ENCODE data around the gene SESTD1. TPM values are rescaled to one million over a fixed set of nuclear protein-coding genes. Genes with fewer than 3 reads are reported as not detected.

The SESTD1 gene
- total and polyA plus RNA-seq, 2 of the 13 experiments (the other 11 are each of a cell fraction or from before 2014, with no cell fraction given): 74.4 to 101 TPM

- TF ChIP-seq ZBTB25 (CRISPR knock-in tag; IDR thresholded peaks at IDR 0.05): no peak
- TF ChIP-seq GTF3A (CRISPR knock-in tag; conservative IDR thresholded peaks at IDR 0.05): no peak
- TF ChIP-seq HMG20B (CRISPR knock-in tag; conservative IDR thresholded peaks at IDR 0.05): no peak
- no peak for TF ChIP-seq ZNF281 (CRISPR knock-in tag; IDR thresholded peaks at IDR 0.05; ENCODE audit: borderline replicate concordance)
- no peak for TF ChIP-seq ZNF563 (CRISPR knock-in tag; IDR thresholded peaks at IDR 0.05)
- no peak for TF ChIP-seq SP2 (CRISPR knock-in tag; IDR thresholded peaks at IDR 0.05)
- TF ChIP-seq, protein P1, sequence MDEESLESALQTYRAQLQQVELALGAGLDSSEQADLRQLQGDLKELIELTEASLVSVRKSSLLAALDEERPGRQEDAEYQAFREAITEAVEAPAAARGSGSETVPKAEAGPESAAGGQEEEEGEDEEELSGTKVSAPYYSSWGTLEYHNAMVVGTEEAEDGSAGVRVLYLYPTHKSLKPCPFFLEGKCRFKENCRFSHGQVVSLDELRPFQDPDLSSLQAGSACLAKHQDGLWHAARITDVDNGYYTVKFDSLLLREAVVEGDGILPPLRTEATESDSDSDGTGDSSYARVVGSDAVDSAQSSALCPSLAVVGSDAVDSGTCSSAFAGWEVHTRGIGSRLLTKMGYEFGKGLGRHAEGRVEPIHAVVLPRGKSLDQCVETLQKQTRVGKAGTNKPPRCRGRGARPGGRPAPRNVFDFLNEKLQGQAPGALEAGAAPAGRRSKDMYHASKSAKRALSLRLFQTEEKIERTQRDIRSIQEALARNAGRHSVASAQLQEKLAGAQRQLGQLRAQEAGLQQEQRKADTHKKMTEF (CRISPR knock-in tag; IDR thresholded peaks at IDR 0.05): no peak; the same call in none of the 2 replicates
- TF ChIP-seq XRCC5 (optimal IDR thresholded peaks at IDR 0.05; ENCODE audit: low read length): no peak
- no peak for TF ChIP-seq ZNF773 (CRISPR knock-in tag; IDR thresholded peaks at IDR 0.05; ENCODE audit: borderline replicate concordance)
- TF ChIP-seq ZIK1 (CRISPR knock-in tag; IDR thresholded peaks at IDR 0.05; ENCODE audit: borderline replicate concordance, low read depth): no peak
- TF ChIP-seq MAX (IDR thresholded peaks at IDR 0.05): no peak
- TF ChIP-seq TERF1 (CRISPR knock-in tag; IDR thresholded peaks at IDR 0.05): no peak
- no peak for TF ChIP-seq ZNF343 (CRISPR knock-in tag; IDR thresholded peaks at IDR 0.05)
- no peak for TF ChIP-seq HBP1 (CRISPR knock-in tag; IDR thresholded peaks at IDR 0.05; ENCODE audit: low read depth)
- no peak for TF ChIP-seq SNRNP70 (IDR thresholded peaks at IDR 0.05; ENCODE audit: low read depth, low read length)
- no peak for TF ChIP-seq ELF3 (CRISPR knock-in tag; IDR thresholded peaks at IDR 0.05)
- no peak for TF ChIP-seq ATRX (CRISPR knock-in tag; IDR thresholded peaks at IDR 0.05; ENCODE audit: borderline replicate concordance)
- TF ChIP-seq CBX5 (CRISPR knock-in tag; IDR thresholded peaks at IDR 0.05; ENCODE audit: borderline replicate concordance): peak; percentile 33; the same call in 1 of the 2 replicates
- no peak for TF ChIP-seq HOXA7 (CRISPR knock-in tag; IDR thresholded peaks at IDR 0.05)
- no peak for TF ChIP-seq ZNF24 (IDR thresholded peaks at IDR 0.05)
- TF ChIP-seq ZNF354B (CRISPR knock-in tag; IDR thresholded peaks at IDR 0.05): 0 out of 2 replicates have a peak, but pooled peaks have one; percentile 71
Observed at GRCh38 chr2:179265082-179265510, 464 bp upstream of the SESTD1 start (continued).

All from HepG2 (cell line).